Right lobe of liver (tissue), 6 donors: ENCODE measurements around the gene TRMT44. TPM values are rescaled to one million over a fixed set of nuclear protein-coding genes. Genes with fewer than 3 reads are reported as not detected.

Experiments
- ATAC-seq, 4 donors: fragments of 200-7000 bp; cut with Tn5 transposase; one replicate each; pipeline ENCODE4 v1.9.1; 2020; ENCODE audit warnings: mild to moderate bottlenecking in 4 of 4, moderate library complexity in 4 of 4
- DNase-seq, 3 donors: peaks; one replicate each; pipeline ENCODE4 v3.0.0-alpha.2; 2020
- H3K27ac ChIP-seq, 3 donors: fragments of 200-600 bp; one replicate each; pipeline ENCODE4 v1.8.0; 2022
- H3K27me3 ChIP-seq, 2 donors: fragments of 200-600 bp; one replicate each; pipeline ENCODE4 v1.8.0; 2022
- H3K36me3 ChIP-seq, 4 donors: fragments of 200-600 bp; sonication (generic) in 1 of 4; one replicate each; pipeline versions ENCODE4 v1.5.1 to v1.8.0; 2017 to 2022; ENCODE audit warnings: control low read depth in 1 of 4
- H3K4me1 ChIP-seq, 4 donors: fragments of 200-600 bp; sonication (generic) in 1 of 4; one replicate each; pipeline versions ENCODE4 v1.5.1 to v1.8.0; 2017 to 2022; ENCODE audit warnings: control low read depth in 1 of 4
- H3K4me3 ChIP-seq, 3 donors: fragments of 200-600 bp; one replicate each; pipeline ENCODE4 v1.8.0; 2022
- H3K9me3 ChIP-seq, 4 donors: fragments of 200-600 bp; sonication (generic) in 1 of 4; one replicate each; pipeline versions ENCODE4 v1.5.1 to v1.8.0; 2017 to 2022; ENCODE audit warnings: control low read depth in 1 of 4
- CTCF ChIP-seq, 4 donors: fragments of 200-600 bp in 3 of 4; fragments of 450-650 bp in 1 of 4; IDR thresholded peaks; one replicate each; pipeline versions ENCODE4 v1.5.1 to v1.8.0; 2016 to 2022; ENCODE audit warnings: antibody characterized with exemption in 4 of 4, mild to moderate bottlenecking in 2 of 4
- POLR2A ChIP-seq: fragments of 450-650 bp; IDR thresholded peaks from one replicate; pipeline ENCODE4 v1.6.1; 2017; ENCODE audit warnings: antibody characterized with exemption, mild to moderate bottlenecking
- WGBS: methylation state at CpG from one replicate; pipeline ENCODE4 v1.1.6; 2018; ENCODE audit warnings: low coverage, low lambda C conversion rate; ENCODE audit not compliant: insufficient coverage; ENCODE audit errors: missing lambda C conversion rate; 5-methylcytosine and 5-hydroxymethylcytosine counted together
- intact Hi-C, 2 donors: fragments of 100-400 bp; cut with DNase I; formaldehyde crosslinking; loops; one replicate each; pipeline versions ENCODE4 v1.11.2 to v1.14.1; 2022
- total RNA-seq, 6 experiments: library from RNA; depleted of rRNA in 2 of 6; stranded (reverse); fragments of >200 nt in 2 of 6; fragmentation: NEBNext Ultra II Directional in 3 of 6; extraction: Animal tissue kit (Norgen Biotek cat#: 25700) in 3 of 6; gene quantifications; one replicate each; pipeline versions ENCODE4 v1.1.0 to v1.2.4, GENCODE V29; 2016 to 2023
- donor health status: DM: no; HTN: yes; CAD: no.
- donor health status: DM: no; HTN: no; CAD: no.
- donor health status: DM: no; HTN: no; CAD: no.
- donor health status: DM: no; HTN: yes; CAD: no.
- donor health status: DM: no; HTN: yes; CAD: no.

Gene TRMT44
- total RNA-seq, 6 experiments from 2014 or later, result 8.8 to 10.6 (median 9.6) TPM

DNA sequence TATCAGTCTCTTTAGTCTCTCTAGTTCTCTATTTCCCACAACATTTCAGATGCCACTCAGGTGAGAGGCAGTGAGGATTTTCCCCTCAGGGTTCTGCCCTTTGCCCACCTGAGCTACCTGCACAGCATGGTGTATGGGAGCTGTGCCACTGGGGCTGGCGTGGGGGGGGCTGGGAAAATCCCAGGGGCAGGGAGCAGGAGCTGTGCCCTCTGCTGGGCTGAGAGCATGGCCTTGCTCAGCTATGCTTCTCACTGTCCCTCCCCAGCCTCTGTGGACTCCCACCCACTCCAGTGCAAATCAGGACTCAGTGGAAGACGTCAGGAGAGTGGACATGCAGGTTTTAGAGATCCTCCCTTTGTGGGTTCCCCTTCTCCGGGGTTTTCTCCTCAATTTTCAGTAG, 57.2 kb downstream of the TRMT44 start:
- 92% methylated on average over 2 of the region's 3 CpGs for WGBS
- Histone ChIP-seq H3K27ac (no peak overlapping the region), H3K4me1 (no peaks in the 10 kb centered on the region), H3K4me3 (no peak overlapping the region), H3K36me3 (no peaks in the 10 kb centered on the region), H3K9me3 (no peaks in the 10 kb centered on the region), H3K27me3 (no peaks in the 10 kb centered on the region)
- ATAC-seq, result peak in 1 of 4 donors; percentile 16
- DNase-seq, result no peak
- no peak for TF ChIP-seq POLR2A
- intact Hi-C loops, result no loop called here

GRCh38 chr4:8500966-8501365, 60.4 kb downstream of the TRMT44 start:
- Histone ChIP-seq H3K27ac (no peak overlapping the region), H3K4me3 (no peak overlapping the region), H3K27me3 (no peaks in the 10 kb centered on the region), H3K9me3 (no peaks in the 10 kb centered on the region), H3K4me1 (no peaks in the 10 kb centered on the region), H3K36me3 (no peaks in the 10 kb centered on the region)
- no peak for DNase-seq
- intact Hi-C loops, result no loop called here
- TF ChIP-seq POLR2A (no peak), CTCF (IDR thresholded peaks at IDR 0.05) (no peak)
- no CpG with 5 or more reads among the region's 7 CpGs for WGBS
- ATAC-seq, result no peak

GRCh38 chr4:8501781-8502180, 61.2 kb downstream of the TRMT44 start:
- ATAC-seq (no peak), DNase-seq (no peak)
- H3K4me1 ChIP-seq, result no peaks in the 10 kb centered on the region
- 92% methylated on average over 3 of the region's 5 CpGs for WGBS
- H3K27ac ChIP-seq, result no peak overlapping the region
- intact Hi-C loops, result no loop called here
- no peaks in the 10 kb centered on the region for H3K27me3 ChIP-seq
- H3K36me3 ChIP-seq, result no peaks in the 10 kb centered on the region
- no peaks in the 10 kb centered on the region for H3K9me3 ChIP-seq
- TF ChIP-seq POLR2A (no peak), CTCF (IDR thresholded peaks at IDR 0.05) (no peak)
- H3K4me3 ChIP-seq, result no peak overlapping the region

DNA sequence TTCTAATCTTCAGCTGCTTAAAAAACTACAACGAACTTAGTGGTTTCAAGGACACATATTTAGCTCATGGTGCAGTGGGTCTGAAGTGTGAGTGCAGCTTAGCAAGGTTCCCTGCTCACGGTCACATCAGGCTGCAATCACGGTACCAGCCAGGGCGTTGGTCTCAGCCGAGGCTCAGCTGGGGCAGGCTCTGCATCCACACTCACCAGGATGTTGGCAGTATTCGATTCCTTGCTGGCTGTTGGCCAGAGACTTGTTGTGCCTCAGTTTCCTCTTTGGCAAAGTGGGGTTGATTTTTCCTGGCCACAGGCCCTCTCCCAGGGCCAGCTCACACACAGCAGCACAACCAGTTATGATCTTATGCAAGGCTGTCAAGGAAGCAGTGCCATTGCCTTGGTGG, 61.8 kb downstream of the TRMT44 start:
- intact Hi-C loops, result no loop called here
- no peaks in the 10 kb centered on the region for H3K27me3 ChIP-seq
- H3K36me3 ChIP-seq, result no peaks in the 10 kb centered on the region
- TF ChIP-seq CTCF (IDR thresholded peaks at IDR 0.05) (no peak), POLR2A (no peak)
- DNase-seq (no peak), ATAC-seq (no peak)
- H3K4me1 ChIP-seq, result no peaks in the 10 kb centered on the region
- H3K27ac ChIP-seq, result no peak overlapping the region
- H3K4me3 ChIP-seq, result no peak overlapping the region
- WGBS, result 88% methylated on average over 1 of the region's 6 CpGs
- H3K9me3 ChIP-seq, result no peaks in the 10 kb centered on the region

GRCh38 chr4:8502836-8503585, 62.4 kb downstream of the TRMT44 start:
- Histone ChIP-seq H3K4me3 (no peak overlapping the region), H3K27me3 (no peaks in the 10 kb centered on the region), H3K36me3 (no peaks in the 10 kb centered on the region), H3K27ac (no peak overlapping the region), H3K9me3 (no peaks in the 10 kb centered on the region), H3K4me1 (no peaks in the 10 kb centered on the region)
- intact Hi-C loops, result no loop called here
- DNase-seq, result no peak
- ATAC-seq, result peak in 3 of 4 donors; percentile 11 to 52 (median 21)
- WGBS, result 51% methylated on average over 4 of the region's 13 CpGs
- no peak for TF ChIP-seq CTCF (IDR thresholded peaks at IDR 0.05)
- TF ChIP-seq POLR2A, result no peak
